GM21528 (cell line): ENCODE data around the gene VGLL3.
"Not testable (repeated sequence)": the region's sequence is repeated elsewhere in the genome, so short reads cannot be mapped to it uniquely, and the experiment has no call there.

Source experiments
- ATAC-seq: cut with Tn5 transposase; IDR thresholded peaks from one replicate; pipeline ENCODE4 v1.9.1; 2021; ENCODE audit warnings: mild to moderate bottlenecking, moderate library complexity; ENCODE audit not compliant: unreplicated experiment, low FRiP score

The VGLL3 gene

DNA sequence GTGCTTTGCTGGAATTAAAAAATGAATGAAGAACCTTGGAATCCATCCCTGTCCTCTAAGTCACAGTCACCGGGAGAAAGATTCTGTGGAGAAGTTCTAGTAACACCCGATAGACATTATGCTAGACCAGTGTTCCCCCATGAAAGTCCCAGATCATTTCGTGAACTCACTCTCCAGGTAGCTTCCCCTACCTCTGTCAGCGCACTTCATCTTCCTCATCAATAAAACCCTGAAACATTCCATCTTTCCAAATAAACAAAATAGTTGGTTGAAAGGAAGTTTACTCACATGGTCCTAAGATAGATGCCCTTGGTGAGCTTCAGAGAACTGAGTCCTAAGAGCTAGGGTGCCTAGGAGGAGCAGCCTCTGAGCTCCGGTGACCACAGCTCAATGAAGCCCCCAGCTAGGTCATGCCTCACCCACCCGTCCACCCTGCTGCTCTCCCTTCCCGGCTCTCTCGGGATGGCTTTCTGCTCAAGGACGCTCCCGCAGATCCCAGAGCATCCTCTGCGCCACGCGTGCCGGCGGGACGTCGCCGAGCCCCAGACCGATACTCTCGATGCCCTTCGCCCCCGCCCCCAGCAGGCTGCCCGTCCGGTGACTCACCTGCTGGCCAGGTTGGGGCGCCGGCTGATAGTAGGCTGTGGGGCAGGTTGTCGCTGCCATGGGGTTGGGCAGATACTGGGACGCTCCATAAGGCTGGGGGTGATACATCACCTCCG, 776 bp downstream of the VGLL3 start:
- no peak for ATAC-seq

DNA sequence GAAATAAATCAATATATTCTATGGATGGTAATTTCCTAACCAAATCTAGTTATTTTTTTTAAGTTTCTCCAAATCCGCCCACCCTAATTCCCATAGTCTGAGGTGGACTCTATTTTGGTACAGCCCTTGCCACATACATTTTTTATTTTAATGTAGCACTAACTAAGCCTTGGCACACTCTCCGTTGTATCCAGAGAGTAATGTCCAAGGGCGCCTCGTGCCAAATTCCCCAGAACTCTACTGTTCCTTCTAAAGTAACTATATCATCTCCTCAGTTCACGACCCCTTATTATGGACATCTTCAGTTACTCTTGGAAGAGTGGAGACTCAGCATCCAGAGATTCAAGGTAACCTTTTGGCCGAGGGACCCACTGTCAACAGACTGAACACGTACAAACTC, 1.3 kb downstream of the VGLL3 start:
- ATAC-seq: no peak

DNA sequence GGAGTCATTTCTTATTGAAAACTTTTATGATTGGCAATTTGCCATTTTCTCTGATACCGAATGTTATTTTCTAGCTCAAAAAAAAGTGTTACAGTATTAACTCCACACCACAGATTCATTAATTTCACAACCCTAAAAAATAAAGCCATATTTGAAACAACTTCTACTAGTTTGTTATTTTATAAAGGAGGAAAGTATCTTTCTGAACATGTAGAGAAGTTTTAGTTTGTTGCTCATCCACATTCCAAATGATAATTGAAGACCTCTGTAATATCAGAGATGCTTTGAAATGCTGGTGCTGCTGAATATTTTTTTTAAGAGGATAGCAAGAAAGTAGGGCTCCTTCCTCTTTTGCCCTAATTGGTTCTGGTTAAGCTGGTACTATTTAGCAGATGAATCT, 1.9 kb downstream of the VGLL3 start:
- ATAC-seq: no peak

DNA sequence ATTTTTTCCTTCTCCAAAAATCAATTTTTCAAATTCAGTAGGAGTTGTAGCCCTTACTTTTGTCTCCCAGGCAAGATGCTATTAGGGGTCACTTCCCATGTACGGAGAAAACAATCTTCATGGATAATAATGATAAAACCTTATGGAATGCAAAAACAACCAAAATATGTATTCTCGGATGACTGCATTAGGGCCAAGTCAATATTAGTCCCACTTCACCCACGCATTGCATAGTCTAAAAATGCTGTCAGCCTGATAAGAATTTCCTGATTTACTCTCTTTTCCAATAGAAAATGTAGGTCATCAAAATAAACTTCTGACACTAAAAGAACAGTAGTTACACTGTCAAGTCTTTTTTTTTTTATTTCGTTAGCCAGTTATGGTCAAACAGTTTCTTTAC, 2.7 kb downstream of the VGLL3 start:
- ATAC-seq: no peak

DNA sequence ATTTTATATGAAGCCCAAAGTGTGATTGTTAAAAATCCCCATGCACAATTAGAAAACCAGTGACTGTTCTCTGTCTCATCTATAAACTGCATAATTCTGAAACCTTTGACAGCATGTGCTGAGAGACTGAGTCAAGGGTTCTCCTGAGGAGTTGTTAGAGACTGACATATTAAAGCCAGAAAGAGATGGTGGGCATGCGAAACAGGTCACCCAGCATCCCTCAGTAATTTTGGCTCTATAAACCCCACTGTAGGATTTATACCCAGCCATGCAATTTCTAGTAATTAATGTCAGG, 3.6 kb downstream of the VGLL3 start:
- ATAC-seq: no peak

DNA sequence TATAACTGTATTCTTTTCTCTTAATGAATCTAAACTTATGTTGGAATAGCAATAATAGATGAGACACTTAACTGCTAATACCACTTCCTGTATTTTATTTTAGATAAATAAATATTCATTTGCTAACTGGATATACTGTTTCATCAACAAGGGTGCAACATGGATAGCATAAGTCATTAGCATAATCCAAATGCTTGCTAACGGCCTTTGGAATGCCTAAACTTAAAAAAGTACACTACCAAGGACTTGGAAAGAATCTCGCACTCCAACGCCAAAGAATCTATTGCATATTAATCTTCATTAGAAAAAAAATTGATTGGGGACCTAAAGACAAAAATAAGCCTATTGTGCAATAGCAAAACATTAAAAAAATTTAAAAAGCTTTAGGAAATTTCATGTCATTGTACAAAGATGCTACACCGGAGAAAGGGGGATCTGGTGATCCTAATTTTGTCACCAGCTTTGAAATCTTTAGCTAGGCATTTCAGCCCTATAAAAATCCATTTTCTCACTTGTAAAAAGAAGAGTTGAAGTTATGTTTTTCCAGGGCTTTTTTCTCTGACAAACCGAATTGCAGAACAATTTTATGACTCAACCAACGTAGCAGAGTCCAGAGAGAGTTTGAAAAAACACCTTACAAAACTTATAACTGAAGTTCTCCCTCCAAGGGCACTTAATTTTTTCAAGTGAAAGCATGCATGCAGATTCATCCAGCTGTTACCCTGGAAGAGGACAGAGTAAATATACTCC, 4.1 kb downstream of the VGLL3 start:
- no peak for ATAC-seq

DNA sequence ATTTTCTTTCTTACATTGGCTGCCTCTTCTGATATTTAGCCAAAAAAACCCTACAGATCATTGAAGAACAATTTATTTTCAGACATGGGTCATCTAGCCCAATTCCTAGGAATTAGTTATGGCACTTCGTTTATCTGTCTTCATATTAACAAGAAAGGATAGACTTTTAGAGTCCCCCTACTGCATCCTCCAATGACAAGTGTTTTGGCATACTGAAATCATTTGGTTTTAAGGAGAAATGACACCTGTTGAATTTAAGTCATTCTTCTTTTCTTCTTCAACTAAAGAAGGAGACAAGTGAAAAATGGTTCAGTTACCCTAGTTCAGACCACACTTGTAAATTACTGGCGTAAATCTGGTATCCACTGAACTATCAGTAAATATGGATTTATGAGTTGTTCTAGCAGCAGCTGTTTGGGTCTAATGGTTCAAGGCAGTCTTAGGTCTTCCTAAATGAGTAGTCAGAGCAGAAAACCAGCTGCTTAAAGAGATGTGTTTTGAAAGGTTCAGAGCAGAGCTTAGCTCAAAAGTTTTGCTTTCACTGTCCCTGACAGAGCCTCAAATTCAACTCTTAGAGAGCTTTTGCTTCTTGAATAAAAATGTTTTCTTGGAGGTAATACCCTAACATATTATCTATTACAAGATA, 5.6 kb downstream of the VGLL3 start:
- no peak for ATAC-seq

DNA sequence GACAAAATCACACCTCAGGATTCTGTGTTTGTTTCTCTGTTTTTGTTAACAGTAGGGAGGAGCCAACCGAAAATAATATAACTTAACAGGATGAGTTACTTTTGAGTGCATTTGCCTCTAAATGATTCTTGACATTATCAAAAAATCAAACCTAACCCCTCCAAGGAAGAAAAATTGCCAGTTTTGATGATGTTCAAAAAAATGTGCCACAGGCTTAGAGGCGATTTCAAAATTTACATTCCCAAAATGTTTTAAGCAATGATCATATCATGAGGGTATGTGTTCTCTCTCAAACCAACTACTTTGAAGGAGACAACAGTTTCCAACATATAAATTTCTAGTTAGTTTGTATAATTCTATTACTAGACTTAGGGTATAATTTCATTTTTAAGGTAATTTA, 6.7 kb downstream of the VGLL3 start:
- no peak for ATAC-seq

DNA sequence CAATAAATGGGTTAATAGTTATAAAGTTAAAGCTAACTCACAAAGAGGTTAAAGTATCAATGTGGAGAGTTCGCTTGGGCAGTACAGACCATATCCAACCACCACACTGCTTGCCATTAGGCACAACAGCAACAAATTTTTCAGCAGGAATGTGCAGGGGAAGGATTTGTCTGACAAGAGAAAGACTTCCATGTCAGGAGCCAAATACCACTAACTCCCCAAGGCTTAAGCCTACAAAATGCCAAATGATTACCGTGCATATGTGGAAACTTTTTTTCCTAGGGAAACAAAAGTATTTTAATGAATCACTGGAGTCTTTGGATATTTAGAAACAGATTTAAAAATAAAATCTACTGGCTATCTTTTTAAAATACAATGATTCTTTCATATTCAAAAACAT, 8.1 kb downstream of the VGLL3 start:
- ATAC-seq: no peak

DNA sequence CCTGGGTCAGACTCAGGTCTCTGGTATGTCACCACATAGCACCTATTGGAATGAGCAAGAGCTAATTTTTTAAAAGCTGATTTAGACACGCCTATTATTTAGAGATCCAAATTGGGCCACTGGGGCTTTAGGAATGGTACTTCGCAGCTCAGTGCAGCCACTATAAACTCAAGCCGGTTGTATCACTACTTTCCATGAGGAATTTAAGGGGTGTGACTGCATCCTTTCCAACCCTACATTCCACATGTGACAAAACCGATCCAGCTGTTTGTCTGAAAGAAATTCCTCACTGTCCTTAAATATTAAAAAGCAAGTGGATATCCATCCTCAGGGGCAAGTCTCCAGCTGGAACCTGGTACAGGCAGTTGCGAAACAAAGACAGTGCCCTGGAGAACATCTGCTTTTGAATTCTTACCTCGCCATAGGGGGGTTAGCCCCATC, 12.8 kb downstream of the VGLL3 start:
- no peak for ATAC-seq

DNA sequence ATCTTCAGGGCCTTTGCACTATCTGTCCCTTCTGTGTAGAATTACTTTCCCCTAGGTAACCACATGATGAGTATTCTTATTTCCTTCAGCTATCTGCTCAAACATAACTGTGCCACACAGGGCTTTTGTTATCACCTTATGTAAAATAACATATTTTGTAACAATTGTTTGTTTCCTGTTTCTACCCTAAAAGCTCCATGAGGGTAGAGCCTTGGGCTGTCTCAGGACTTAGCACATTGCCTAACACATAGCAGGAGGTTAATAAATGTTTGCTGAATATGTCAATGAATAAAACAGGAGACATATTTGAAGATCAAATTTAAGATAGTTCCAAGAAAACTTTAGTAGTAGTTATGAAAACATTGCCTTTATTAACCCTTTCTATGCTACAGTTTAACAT, 14.7 kb downstream of the VGLL3 start:
- ATAC-seq: no peak

DNA sequence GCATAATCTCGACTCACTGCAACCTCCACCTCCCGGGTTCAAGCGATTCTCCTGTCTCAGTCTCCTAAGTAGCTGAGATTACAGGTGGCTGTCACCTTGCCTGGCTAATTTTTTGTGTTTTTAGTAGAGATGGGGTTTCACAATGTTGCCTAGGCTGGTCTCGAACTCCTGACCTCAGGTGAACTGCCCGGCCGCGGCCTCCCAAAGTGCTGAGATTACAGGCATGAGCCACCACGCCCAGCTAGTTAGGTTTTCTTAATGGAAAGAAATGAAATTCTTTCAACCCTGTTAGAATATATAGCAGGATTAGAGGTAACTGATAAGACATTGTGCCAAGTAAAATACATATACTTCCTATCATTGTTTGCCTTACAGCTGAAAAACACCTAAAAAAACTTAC, 16.8 kb downstream of the VGLL3 start:
- not testable (repeated sequence) for ATAC-seq

DNA sequence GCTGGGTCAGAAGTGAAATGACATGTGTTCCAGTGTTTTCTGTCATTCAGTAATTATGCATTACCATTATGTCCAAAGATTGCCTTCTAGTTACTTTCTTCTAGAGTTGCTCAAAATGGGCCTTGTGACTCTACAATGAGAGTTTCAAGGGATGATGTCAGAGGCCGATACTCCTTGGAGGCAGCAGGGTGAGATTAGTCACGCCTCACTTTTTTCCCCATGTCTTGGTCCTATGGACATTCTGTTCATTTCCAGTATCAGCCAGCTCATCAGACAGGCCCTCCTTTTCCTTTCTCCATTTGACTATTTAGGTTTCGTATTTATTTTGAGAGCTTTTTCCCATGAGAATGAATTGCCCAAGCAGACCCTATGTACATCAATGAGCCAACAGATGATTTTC, 17.5 kb downstream of the VGLL3 start:
- ATAC-seq: no peak

DNA sequence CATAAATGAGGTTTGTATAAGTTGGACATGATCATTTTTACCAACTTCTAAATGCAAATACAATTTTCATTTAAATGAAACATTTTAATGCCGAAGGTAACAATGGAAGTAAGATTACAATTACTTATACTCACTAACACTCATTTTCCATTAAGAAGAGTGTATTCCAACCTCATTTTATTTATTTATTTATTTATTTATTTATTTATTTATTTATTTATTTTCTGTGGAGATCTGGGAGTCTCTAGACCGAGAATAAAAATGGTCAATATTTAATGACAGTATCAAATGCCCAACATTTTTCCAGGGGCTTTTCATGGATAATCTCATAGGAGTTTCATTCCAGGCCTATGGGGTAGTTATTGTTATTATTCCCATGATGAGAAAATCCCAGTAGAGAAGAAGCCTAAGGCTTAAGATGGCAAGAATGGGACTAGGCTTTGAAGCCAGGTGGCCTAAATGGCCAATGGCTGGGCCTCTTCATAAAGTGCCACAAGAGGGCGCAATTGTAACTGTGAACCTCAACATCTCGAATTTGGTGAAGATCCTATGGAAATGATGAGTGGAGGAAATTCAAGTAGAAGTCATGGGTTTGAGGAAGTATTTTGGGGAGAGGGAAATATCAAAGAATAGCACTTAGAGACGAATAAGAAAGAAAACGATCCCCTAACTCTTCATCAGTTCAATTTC, 21.3 kb downstream of the VGLL3 start:
- ATAC-seq: no peak

DNA sequence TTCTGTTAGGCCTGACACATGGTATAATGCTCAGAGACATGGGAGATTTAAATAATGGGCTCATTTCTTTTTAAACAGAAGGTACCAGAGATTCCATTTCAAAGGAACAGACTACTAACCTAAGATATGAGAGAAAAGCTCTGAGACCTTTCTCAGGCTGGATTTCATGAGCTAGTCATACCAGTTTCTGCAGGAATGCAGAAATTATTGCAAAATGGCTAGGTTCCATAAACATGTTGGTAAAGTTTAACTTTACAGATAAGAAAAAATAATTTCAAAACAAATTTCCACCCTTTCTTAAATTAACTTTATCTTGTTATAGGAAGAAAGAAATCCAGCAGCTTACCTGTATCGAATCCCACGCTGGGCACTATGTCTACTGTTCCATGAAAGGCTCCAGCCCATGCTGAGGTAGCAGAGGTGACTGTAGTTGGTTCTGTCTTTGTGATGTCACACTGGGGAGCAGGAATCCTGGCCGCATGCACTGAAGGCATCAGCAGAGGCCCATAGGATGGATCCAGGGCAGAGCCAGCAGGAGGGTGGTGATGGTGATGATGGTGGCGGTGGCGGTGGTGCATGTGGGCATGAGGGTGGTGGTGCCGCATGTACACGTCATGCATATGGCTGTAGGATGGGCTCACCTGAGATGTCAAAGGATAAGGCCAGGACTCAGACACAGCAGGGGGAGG, 22.6 kb downstream of the VGLL3 start:
- no peak for ATAC-seq

DNA sequence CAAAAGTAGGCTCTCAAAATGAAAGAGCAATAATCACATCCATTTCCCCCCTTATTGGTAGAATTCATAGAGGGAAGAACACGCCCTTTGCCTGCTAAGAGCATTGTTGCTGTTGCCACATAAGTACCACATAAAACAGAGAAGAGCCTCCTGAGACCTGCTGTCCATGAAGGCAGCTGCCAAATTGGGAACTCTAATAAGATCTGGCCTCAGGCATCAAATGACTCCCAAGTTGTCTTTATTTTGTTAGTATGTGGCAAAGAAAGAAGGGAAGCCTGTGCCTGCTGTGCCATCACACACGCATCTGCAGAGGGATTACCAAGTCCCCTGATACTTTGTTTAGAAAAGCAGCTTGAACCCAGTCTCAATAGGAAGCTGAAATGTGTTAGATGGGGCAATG, 23.9 kb downstream of the VGLL3 start:
- ATAC-seq: no peak

DNA sequence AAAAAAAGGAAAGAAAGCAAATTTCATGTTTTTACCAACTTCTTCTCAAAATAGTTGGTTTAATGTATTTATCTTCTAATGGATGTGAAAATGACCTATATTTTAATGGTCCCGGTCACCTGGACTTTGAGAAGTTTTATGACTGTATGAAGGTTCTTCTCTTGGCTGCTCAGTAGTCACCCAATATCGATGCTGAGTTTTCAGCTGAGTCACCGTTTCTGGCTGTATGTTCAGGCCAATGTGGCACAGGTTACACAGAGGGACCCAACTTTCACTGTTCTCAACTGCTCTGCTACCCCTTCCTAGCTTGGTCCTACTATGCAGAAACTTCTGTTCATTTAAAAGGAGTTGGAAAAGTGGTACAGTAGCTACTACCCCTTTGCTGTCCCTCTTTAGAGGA, 25.8 kb downstream of the VGLL3 start:
- no peak for ATAC-seq

DNA sequence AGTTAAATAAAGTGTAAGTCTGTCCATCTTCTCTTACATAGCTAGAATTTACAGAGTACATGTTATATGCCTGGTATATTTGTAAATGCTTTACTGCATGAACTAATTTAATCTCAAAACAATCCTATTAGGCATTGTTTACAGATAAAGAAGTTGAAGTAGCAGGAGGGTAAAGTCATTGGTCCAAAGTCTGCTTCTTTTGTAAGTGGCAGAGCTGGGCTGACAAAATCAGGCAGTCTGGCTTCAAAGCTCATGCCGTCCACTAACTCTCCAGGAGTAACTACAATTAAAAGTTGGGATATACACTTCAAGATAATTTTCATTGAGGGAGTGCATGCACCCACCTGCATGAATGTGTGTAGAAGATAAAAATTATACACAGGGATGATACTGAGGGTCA, 27.3 kb downstream of the VGLL3 start:
- ATAC-seq: no peak

DNA sequence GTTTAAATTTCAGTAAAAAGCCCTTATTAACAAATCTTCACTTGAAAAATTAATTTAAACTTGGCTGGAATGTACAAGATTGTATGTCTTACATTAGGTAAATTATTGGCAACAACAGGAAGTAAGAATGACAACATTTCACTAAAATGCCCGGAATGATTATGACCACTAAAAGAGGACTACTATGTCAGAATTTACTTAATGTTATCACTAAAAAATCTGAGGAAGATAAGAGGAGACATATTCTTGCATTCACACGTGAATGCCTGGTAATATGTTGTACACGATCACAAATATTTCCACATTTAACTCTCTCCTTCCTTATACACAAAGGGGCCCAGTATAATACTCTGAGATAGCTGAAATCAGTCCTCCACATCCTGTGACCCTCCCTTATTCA, 29.7 kb downstream of the VGLL3 start:
- ATAC-seq: no peak

DNA sequence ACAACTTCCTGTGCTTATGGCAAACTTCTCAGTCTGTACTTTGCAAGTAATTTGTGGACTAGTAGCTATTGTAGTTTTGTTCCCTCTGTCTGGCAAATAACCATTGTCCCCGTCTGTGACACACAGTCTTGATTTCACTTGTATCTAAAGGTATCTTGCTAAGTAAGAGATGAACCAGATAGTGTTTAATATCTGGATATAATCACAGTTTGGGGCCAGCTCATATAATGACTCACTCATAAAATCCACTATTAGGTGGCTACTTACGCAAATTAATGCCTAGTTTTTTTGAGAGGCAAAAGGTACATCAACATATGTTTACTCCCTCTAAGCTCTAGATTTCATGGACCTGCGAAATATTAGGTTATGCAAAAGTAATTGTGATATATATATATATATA, 30.4 kb downstream of the VGLL3 start:
- no peak for ATAC-seq

DNA sequence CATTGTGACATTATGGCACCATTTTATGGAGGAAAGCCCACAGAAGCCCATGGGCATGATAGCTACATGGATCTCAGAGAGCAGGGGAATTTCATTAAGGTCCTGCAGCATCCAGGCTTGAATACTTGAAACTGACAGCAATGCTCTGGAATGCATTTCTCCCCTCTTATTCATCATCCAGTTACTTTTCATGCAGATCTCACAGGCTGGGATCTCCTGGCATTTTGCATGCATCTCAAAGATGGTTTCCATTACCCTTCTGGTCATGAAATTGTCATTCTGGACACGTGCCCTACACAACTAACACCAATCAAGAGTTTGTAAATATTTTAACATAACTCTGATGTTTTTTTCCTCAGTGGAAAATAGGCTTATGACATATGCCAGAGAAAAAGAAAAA, 32.4 kb downstream of the VGLL3 start:
- ATAC-seq: no peak
